NB4 (cell line): ENCODE data around the gene ARHGAP22.

Source experiments
- POLR2A ChIP-seq: IDR thresholded peaks from 2 replicates; pipeline ENCODE4 v1.6.1; 2011; ENCODE audit warnings: mild to moderate bottlenecking; ENCODE audit not compliant: insufficient read length; ENCODE audit errors: extremely low read depth
- TF ChIP-seq, protein P1 (sequence below): IDR thresholded peaks from one replicate; pipeline ENCODE4 v1.5.1; 2012; ENCODE audit warnings: low read depth, low read length

DNA sequence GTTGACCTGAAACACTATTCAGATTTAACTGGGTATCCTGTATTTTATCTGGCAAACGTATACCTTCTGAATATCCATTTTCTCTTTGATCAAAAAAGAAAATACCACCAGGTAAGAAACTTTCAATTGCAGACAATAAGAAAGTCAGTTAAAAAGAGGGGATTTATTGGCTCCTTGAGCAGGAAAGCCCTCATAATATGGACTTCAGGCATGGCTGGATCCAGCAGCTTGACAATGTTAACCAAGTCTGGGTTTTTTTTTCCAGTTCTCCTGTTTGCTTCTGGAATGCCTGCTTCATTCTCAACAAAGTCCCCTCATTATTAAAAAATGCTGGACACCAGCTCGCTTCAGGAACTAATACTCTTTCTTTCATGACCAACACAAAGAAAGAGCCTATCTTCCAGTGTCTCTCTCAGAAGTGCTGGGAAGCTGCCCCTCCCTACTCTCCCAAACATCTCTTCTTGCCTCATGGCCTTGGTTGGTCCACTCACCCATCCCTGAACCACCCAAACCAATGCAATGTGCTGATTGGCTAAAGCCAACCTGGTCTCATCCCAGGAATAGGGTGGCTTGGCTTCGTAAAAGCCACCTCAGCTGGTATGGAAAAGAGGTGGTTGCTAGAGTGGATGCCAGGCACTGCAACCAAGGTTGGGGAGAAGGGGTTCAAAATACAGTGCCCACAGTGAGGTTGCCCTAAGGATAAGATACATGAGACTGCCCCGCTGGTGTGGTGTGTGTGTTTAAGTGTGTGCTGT is 49.2 kb upstream of the ARHGAP22 start:
- no peak for TF ChIP-seq POLR2A
- TF ChIP-seq, protein P1, sequence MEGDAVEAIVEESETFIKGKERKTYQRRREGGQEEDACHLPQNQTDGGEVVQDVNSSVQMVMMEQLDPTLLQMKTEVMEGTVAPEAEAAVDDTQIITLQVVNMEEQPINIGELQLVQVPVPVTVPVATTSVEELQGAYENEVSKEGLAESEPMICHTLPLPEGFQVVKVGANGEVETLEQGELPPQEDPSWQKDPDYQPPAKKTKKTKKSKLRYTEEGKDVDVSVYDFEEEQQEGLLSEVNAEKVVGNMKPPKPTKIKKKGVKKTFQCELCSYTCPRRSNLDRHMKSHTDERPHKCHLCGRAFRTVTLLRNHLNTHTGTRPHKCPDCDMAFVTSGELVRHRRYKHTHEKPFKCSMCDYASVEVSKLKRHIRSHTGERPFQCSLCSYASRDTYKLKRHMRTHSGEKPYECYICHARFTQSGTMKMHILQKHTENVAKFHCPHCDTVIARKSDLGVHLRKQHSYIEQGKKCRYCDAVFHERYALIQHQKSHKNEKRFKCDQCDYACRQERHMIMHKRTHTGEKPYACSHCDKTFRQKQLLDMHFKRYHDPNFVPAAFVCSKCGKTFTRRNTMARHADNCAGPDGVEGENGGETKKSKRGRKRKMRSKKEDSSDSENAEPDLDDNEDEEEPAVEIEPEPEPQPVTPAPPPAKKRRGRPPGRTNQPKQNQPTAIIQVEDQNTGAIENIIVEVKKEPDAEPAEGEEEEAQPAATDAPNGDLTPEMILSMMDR: no peak
